ENCODE results near the gene LAMTOR2.
"Not testable (repeated sequence)": the region's sequence is repeated elsewhere in the genome, so short reads cannot be mapped to it uniquely, and the experiment has no call there.

LAMTOR2 gene

DNA sequence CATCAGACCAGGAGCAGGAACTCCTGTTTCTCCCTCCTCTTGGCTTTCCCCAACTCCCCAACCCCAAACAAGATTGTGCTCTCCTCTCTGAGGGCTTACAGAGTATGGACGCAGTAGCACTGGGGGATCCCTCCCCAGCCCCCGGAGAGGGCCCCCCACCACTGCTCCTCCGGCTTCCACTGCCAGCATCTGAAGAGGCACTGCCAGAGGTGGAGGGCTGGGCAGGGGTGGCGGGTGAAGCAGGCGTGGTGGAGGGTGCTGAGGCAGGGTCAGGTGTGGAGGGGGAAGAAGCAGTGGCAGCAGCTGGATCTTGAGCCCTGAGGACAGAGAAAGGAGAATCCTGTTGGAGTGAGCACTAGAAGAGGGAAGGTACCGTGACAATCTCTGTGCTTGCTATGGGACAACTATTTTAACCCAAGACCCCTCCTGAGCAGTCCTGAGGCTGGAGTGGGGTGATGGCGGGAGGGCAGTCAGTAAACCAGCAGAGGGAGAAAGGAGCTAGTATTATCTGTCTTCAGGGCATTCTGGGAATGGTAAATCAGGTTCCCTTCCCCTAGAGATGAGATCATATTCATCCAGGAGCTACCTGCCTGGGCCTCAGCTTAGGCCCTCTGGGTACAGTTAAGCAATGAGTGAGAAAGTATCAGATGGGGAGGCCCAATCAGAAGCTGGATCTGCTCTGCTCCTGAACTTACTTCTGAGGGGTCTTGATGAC, 3.4 kb upstream of the LAMTOR2 start:
- intact Hi-C loops (cut with DNase I) = no loop called here
- DNase-seq = peak in 1 of 10 donors; percentile 70

GRCh38 chr1:156052862-156053767, 1.5 kb upstream of the LAMTOR2 start:
- intact Hi-C loops (cut with DNase I) = no loop called here
- DNase-seq = peak; percentile 24 to 90 (median 46)

DNA sequence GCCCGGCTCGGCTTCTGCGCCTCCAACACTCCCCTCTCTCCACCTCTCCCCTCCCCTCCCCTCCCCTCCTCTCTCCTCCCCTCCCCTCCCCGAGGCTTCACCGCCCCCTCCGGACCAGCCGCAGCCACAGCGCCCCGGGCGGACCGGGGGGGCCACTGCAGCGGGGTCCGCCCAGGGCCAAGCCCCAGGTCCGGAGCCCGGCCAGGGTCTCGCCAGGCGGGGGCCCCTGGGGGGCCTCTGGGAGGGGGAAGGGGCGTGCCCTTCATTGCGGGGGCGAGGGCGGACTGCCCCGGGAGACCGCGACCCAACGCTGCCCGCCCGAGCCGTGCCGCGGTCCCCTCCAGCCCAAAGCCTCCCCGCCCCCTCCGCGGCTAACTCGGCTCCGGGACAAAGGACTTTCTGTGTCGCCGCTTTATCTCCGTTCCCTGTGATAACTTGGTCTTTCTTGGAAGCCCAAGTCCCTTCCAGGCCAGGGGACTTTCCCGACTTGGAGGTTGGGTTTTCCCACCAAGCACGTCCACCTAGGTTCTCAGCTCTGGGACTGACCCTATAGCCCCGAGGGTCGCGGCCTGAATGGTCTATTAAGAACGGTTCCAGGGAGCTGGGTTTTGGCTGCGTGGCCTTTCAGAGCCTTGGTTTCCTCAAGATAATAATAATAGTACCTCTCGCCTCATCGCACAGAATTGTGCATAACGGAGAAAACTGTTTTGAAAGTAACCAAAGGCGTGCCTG, 648 bp upstream of the LAMTOR2 start, which contains the start of gene UBQLN4:
TSS of gene UBQLN4 (minus strand) at position 31 of the 732 bp plus-strand sequence. CDS start 97 bp downstream, outside the sequence.
- DNase-seq = peak; percentile 67 to 98 (median 86)
- intact Hi-C loops (cut with DNase I) = loop anchor here (1.0 to 2.0 kb wide), 2 partner anchors 29 to 33 kb away; partner anchors contain the start of gene MEX3A

- intact Hi-C loops (cut with DNase I) = loop anchor here (2.0 kb wide), 1 partner anchor 27 kb away; the partner anchor contains the start of gene MEX3A
- no peak for DNase-seq
These were observed 883 bp downstream of the LAMTOR2 start for GRCh38 chr1:156055281-156056048.

DNA sequence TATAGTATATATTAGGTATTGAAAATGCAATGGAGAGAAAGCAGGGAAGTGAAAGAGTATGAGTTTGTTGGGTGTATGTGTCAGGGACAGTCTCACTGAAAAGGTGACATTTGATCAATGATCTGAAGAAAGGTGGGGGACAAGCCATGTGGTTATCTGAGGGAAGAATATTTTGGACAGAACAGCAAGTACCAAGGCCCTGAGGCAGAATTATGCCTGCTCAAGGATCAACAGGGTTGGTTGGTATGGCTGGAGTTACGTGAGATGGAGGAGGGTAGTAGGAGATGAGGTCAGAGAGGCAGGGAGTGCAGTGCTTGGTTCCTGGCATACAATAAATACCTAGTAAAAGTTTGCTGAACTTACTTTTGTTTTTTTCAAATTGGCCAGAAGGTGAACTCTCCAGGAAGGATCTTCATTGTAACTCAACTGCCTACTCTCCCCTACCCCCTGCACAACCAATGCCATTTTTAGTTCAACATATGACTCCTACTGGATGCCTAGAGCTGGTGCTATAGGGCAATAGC, 1.8 kb downstream of the LAMTOR2 start:
- DNase-seq = no peak
- intact Hi-C loops (cut with DNase I) = no loop called here

DNA sequence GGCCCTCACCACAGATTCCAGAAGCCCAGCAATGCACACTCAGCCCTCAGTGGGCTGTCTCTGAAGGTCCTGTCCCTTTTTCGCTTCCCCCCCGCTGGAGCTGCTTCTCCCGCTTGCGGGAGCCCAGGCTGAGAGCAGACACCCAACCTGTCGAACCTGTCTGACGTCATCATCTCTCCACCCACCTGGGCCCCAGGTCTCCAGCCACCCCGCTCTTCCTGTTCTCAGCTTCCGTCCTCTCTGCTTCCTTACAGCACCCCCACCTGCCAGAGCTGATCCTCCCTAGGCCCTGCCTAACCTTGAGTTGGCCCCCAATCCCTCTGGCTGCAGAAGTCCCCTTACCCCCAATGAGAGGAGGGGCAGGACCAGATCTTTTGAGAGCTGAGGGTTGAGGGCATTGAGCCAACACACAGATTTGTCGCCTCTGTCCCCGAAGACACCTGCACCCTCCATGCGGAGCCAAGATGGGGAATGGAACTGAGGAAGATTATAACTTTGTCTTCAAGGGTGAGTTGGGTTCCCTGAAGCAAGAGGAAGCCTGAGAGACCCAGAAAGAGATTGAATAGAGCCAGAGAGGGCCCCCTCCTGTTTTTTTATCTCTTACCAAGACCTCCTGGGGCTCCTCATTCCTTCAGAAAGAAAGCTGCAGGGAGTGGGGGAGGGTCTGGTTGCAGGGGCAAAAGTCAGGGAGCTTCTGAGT, 6.5 kb downstream of the LAMTOR2 start, which contains the start of gene RAB25:
TSS of gene RAB25 (plus strand) at position 224 of the 700 bp plus-strand sequence. CDS start at position 465, 241 bp downstream.
- intact Hi-C loops (cut with DNase I) = no loop called here

DNA sequence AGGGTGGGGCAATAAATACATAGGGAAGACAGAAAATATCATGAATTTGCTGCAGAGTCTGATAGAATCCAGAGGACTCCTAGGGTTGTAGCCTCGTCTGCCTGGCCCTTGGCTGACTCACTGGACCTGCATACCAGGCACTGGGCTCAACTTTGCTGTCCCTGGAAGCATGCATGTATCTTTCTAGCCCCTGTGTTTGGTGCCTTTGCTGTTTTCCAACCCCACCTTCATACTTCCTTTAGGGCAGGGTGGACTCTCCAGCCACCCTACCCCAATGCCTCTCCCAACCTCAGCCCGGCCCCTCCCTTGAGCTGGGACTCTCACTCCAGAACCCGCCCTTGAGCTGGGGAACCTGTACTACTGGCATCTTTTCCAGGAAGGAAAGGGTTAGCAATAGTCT, 7.6 kb downstream of the LAMTOR2 start:
- intact Hi-C loops (cut with DNase I) = no loop called here
- DNase-seq = peak in 1 of 10 donors; percentile 34

More for the DNA sequence above, 6.5 kb downstream of the LAMTOR2 start, which contains the start of gene RAB25:
- peak in 1 of 10 donors; percentile 55 for DNase-seq

GRCh38 chr1:156063997-156064285, 9.4 kb downstream of the LAMTOR2 start:
- DNase-seq = peak in 1 of 10 donors; percentile 20
- intact Hi-C loops (cut with DNase I) = no loop called here

DNA sequence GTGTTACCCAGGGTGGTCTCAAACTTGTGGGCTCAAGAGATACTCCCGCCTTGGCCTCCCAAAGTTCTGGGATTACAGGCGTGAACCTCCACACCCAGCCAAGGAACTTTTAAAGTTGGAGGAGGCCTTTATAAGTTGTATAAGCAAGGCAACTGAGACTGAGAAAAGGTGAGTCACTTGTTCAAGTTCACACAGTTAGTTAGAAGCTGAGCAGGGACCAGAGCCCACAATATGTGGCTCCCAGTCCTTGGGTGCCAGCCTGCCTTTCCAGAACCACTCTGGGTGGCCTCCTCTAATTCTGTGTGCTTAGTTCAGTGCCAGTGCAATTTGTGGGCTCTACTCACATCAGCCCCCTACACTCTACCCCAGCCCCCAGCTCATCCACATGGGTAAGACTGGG, 10.0 kb downstream of the LAMTOR2 start:
- peak in 1 of 10 donors; percentile 44 for DNase-seq
- intact Hi-C loops (cut with DNase I) = no loop called here

DNA sequence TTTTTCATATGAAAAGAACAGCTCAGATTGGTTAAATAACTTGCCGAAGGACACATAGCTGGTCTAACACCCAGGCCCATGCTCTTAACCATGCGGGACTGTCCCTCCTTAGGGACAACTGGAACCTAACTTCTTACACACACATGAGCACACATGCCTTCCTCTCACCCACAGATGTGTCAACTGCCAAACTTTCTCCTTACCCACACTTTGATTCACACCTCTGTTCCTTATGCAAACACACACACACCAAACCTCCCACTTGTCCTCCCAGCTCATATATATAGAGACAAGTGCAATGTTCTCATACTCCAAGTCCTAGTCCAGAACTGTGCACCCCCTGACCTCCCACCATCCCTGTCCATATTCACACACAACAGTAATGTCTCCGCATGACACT, 10.6 kb downstream of the LAMTOR2 start:
- intact Hi-C loops (cut with DNase I) = no loop called here
- DNase-seq = peak in 1 of 10 donors; percentile 24

- peak in 1 of 10 donors; percentile 73 for DNase-seq
- intact Hi-C loops (cut with DNase I) = no loop called here
These were observed 11.3 kb downstream of the LAMTOR2 start for GRCh38 chr1:156065871-156066270.

DNA sequence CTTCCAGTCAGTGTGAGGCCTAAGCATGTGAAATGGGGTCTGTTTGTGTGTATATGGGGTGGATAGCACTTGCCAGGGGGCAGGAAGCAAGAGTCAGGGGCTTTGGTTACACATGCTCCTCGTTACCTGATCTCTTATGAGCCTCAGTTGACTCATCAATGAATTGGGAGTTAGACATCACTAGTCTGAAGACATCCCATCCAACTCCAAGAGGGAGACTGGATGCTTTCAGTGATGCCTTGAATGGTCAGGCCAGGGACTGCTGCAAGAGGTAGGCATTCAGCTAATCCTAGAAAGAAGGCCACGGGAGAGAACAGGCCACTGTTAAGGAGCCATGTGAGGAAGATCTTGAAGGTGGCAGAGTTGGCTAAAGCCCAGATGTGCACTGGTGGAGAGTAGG, 12.7 kb downstream of the LAMTOR2 start:
- intact Hi-C loops (cut with DNase I) = no loop called here
- DNase-seq = peak in 1 of 10 donors; percentile 21

DNA sequence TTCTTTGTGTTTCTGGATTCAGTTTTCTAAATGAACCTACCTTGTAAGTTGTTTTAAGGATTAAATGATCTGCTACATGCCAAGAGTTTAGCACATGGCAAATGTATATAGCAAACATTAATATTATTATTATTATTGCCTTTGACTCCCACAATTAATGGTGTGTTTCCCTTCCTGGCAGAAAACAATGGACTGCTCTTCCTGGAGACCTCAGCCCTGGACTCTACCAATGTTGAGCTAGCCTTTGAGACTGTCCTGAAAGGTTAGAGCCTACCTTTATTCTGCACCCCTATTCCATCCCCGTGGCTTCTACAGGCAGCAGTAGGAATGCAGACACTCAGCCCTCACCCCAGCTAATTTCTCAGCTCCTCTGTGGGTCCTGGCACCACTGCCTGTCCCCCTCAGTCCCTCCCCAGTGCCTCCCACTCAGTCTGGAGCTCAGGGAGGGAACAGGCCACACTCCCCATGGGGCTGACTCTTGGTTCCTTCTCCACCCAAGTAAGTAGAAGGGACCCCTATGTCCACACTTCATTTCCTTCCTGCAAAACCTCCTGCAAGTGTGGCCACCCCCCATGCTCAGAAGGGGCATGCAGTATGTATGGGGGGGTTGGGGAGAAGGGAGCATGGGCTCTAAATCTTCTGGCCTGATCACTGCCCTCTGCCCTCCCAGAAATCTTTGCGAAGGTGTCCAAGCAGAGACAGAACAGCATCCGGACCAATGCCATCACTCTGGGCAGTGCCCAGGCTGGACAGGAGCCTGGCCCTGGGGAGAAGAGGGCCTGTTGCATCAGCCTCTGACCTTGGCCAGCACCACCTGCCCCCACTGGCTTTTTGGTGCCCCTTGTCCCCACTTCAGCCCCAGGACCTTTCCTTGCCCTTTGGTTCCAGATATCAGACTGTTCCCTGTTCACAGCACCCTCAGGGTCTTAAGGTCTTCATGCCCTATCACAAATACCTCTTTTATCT, 15.2 kb downstream of the LAMTOR2 start:
- intact Hi-C loops (cut with DNase I) = no loop called here
- no peak for DNase-seq

GRCh38 chr1:156070548-156070947, 16.0 kb downstream of the LAMTOR2 start:
- intact Hi-C loops (cut with DNase I) = no loop called here
- DNase-seq = no peak

GRCh38 chr1:156071332-156071816, 16.8 kb downstream of the LAMTOR2 start:
- DNase-seq; intact Hi-C loops (cut with DNase I): not testable (repeated sequence)

DNA sequence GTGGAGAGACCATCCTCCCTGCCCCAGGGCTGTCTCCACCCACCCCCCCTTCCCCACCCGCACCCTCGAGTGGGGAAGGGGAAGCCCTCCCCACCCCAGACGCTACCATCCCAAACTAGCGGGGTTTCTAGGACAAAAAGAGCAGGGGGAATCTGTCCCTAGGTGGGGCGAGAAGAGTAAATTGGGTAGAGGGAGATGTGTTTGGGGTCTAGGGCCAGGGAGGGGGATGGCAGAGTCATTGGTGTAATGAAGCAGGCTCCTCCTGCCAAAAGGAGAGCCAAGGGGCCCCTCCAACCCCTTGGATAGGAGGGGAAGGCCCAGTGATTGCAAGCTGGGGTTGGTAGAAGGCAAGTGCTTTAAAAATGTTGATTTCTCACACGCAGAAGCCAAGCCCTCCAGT, 17.7 kb downstream of the LAMTOR2 start:
- intact Hi-C loops (cut with DNase I) = no loop called here
- no peak for DNase-seq

DNA sequence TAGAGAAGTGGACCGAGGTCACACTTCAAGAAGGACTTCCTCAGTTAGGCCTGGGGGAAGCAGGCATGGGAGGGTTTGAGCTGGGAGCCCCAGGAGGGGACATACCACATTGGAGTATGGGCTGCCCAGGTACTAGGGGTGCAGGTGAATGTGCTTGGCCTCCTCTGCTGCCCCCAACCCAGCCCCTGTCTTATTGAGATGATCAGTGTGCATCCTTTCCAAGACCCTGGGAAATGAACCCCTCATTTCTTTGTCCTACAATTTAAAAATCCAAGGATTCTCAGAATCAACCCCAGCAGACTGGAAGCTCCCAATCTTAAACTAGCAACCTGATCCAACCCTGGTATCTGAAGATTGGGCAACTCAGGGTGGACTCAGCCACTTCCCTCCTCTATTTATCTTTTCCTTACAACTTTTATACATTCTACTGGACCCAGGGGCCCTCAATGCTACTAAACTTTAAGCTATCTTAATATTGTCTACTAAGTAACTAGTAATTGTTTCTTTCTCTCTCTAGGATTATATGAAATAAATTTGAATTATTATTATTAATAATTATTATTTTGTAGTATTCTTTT, 18.6 kb downstream of the LAMTOR2 start:
- intact Hi-C loops (cut with DNase I) = no loop called here
- no peak for DNase-seq
